ENCODE results near the gene ZFPM1.

ZFPM1 gene

GRCh38 chr16:88504489-88505404 lies 51.7 kb downstream of the ZFPM1 start:
- H3K9me3 ChIP-seq (ENCODE audit: control insufficient read depth, insufficient read depth, low read length), result no peaks in the 10 kb centered on the region
- H3K36me3 ChIP-seq (ENCODE audit: control insufficient read depth, insufficient read depth, low read length), result no peaks in the 10 kb centered on the region
- H3K9ac ChIP-seq (ENCODE audit: low read depth, low read length), result no peak overlapping the region
- no peak overlapping the region for H3K4me3 ChIP-seq (ENCODE audit: low read depth, low read length)
- H3K4me1 ChIP-seq (ENCODE audit: control insufficient read depth, insufficient read depth, low read length), result no peaks in the 10 kb centered on the region
- no peaks in the 10 kb centered on the region for H3K27me3 ChIP-seq (ENCODE audit: control insufficient read depth, insufficient read depth, low read length)

DNA sequence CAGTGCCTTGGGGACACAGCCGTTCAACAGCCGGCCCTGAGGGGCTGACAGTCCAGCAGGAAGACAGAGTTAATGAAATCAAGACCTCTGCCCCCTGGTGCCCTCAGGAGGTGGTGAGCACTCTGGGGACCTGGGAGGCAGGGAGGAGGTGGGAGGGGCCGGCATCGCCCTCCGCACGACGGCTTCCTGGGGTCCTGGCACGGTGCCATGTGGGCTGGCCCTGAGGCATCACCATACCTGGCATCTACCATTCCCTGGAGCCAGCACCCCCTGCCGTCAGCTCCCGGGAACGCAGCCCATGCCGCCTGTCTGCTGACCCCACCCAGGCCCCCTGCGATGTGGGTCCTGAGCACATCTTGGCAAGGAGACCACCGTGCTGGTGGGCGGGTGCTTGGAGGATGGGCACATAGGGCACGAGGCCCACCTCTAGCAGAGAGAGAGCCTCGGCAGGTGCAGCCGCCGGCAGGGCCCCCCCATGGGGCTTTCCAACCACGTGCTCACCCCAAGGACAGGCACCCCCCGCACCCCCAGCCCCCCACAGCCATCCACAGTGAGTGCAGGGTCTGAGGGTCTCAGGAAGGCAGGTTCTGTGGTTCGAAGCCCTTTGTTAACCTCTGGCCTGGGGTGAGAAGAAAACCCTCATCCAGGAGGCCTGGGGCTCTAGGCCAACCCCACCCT lies 52.5 kb downstream of the ZFPM1 start:
- no peaks in the 10 kb centered on the region for H3K4me1 ChIP-seq (ENCODE audit: control insufficient read depth, insufficient read depth, low read length)
- no peaks in the 10 kb centered on the region for H3K27me3 ChIP-seq (ENCODE audit: control insufficient read depth, insufficient read depth, low read length)
- no peaks in the 10 kb centered on the region for H3K9me3 ChIP-seq (ENCODE audit: control insufficient read depth, insufficient read depth, low read length)

DNA sequence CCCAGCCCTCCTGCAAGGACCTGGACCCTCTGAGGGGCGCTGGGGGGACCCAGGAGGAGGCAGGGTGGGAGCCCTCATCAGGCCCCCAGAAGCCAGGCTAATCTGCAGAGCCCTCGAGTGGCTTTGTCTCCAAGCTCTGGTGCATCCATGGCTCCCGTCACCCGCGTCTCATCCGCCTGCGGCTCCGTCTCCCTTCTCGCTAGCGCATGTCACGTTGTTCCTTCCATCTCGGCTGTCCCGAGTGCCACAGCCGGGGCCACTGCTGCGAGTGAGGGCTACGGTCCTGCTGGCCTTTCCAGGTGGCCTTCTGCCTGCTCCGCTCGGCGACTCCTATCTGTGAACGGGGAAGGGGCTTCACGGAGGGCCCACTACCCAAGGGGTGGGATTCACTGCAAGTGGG lies 53.6 kb downstream of the ZFPM1 start:
- Histone ChIP-seq H3K9ac (ENCODE audit: low read depth, low read length) (no peak overlapping the region), H3K9me3 (ENCODE audit: control insufficient read depth, insufficient read depth, low read length) (no peaks in the 10 kb centered on the region), H3K4me3 (ENCODE audit: low read depth, low read length) (no peak overlapping the region), H3K4me1 (ENCODE audit: control insufficient read depth, insufficient read depth, low read length) (no peaks in the 10 kb centered on the region), H3K27me3 (ENCODE audit: control insufficient read depth, insufficient read depth, low read length) (no peaks in the 10 kb centered on the region), H3K36me3 (ENCODE audit: control insufficient read depth, insufficient read depth, low read length) (no peaks in the 10 kb centered on the region)

More for the DNA sequence above, 52.5 kb downstream of the ZFPM1 start:
- Histone ChIP-seq H3K36me3 (ENCODE audit: control insufficient read depth, insufficient read depth, low read length) (no peaks in the 10 kb centered on the region), H3K9ac (ENCODE audit: low read depth, low read length) (no peak overlapping the region), H3K4me3 (ENCODE audit: low read depth, low read length) (no peak overlapping the region)

DNA sequence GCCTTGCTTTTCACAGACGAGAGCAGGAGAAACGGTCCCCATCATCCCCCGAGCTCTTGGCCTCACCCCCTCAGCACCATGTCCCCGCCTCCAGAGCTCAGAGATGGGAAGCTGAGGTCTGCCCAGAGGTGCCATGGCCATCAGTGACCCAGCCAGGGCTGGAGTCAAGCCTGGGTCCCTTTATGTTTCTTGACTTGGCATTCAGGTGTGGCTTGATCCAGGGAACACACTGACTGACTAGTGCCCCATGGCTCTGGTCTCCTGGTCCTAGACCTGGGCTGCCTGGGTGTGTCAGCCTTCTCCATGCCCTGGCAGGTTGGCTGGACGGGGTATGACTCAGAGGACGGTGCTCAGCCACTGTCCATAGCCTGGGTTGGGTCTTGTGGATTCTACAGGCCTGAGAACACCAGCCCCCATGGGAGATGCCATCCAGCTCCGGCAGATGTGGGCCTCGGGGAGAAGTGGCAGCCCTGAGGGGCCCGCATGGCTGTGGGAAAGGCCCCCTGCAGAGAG lies 54.2 kb downstream of the ZFPM1 start:
- H3K9me3 ChIP-seq (ENCODE audit: control insufficient read depth, insufficient read depth, low read length), result no peaks in the 10 kb centered on the region
- H3K36me3 ChIP-seq (ENCODE audit: control insufficient read depth, insufficient read depth, low read length), result no peaks in the 10 kb centered on the region
- H3K4me1 ChIP-seq (ENCODE audit: control insufficient read depth, insufficient read depth, low read length), result no peaks in the 10 kb centered on the region
- H3K27me3 ChIP-seq (ENCODE audit: control insufficient read depth, insufficient read depth, low read length), result no peaks in the 10 kb centered on the region
- H3K9ac ChIP-seq (ENCODE audit: low read depth, low read length), result no peak overlapping the region
- no peak overlapping the region for H3K4me3 ChIP-seq (ENCODE audit: low read depth, low read length)

GRCh38 chr16:88508376-88508867 lies 55.3 kb downstream of the ZFPM1 start:
- H3K9ac ChIP-seq (ENCODE audit: low read depth, low read length), result no peak overlapping the region

DNA sequence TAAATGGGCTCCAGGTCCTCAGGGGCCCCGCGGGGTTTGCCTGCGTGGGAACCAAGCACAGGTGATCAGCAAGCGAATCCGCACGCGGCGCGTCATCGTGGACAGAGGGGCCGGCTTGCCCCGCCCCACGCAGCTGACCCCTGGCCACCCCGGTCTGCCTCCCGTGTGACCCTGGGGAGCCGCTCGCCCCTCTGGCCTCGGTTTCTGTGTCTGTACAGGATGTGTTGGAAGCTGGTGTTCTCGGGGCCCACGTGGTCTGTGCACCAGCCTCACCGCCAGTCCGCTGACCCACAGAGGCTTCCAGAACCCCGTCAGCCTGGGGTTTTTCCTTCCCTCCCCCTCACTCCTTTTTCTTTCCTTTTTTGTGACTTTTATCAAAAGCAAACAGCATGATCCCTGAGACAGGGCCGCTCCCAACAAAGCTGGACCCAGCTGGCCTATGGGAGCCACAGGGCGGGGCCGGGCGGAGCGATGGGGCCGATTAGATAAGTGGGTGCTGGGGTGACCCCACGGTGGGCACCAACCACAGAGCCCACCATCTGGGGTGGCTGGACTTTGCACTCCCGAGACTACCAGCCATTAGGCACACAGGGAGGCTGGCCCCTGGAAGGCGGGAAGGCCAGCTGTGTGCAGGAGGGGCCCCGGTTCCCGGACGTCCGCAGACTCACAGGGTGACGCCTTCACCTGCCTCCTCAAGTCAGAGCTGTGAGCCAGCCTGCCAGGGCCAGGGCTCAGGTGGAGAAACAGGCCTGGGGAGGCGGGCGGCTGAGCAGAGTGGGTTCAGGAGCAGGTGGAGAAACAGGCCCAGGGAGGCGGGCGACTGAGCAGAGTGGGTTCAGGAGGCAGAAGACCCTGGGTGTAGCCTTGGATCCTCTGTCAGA lies 56.0 kb downstream of the ZFPM1 start:
- Histone ChIP-seq H3K36me3 (ENCODE audit: control insufficient read depth, insufficient read depth, low read length) (no peaks in the 10 kb centered on the region), H3K4me3 (ENCODE audit: low read depth, low read length) (no peak overlapping the region), H3K27me3 (ENCODE audit: control insufficient read depth, insufficient read depth, low read length) (no peaks in the 10 kb centered on the region), H3K9me3 (ENCODE audit: control insufficient read depth, insufficient read depth, low read length) (no peaks in the 10 kb centered on the region), H3K4me1 (ENCODE audit: control insufficient read depth, insufficient read depth, low read length) (no peaks in the 10 kb centered on the region), H3K9ac (ENCODE audit: low read depth, low read length) (no peak overlapping the region)

More at GRCh38 chr16:88508376-88508867, 55.3 kb downstream of the ZFPM1 start:
- Histone ChIP-seq H3K27me3 (ENCODE audit: control insufficient read depth, insufficient read depth, low read length) (no peaks in the 10 kb centered on the region), H3K9me3 (ENCODE audit: control insufficient read depth, insufficient read depth, low read length) (no peaks in the 10 kb centered on the region), H3K4me1 (ENCODE audit: control insufficient read depth, insufficient read depth, low read length) (no peaks in the 10 kb centered on the region), H3K4me3 (ENCODE audit: low read depth, low read length) (no peak overlapping the region), H3K36me3 (ENCODE audit: control insufficient read depth, insufficient read depth, low read length) (no peaks in the 10 kb centered on the region)

- Histone ChIP-seq H3K9me3 (ENCODE audit: control insufficient read depth, insufficient read depth, low read length) (no peaks in the 10 kb centered on the region), H3K9ac (ENCODE audit: low read depth, low read length) (no peak overlapping the region), H3K4me3 (ENCODE audit: low read depth, low read length) (no peak overlapping the region), H3K36me3 (ENCODE audit: control insufficient read depth, insufficient read depth, low read length) (no peaks in the 10 kb centered on the region), H3K27me3 (ENCODE audit: control insufficient read depth, insufficient read depth, low read length) (no peaks in the 10 kb centered on the region), H3K4me1 (ENCODE audit: control insufficient read depth, insufficient read depth, low read length) (no peaks in the 10 kb centered on the region)
Measured at GRCh38 chr16:88509749-88510069, 56.6 kb downstream of the ZFPM1 start.

DNA sequence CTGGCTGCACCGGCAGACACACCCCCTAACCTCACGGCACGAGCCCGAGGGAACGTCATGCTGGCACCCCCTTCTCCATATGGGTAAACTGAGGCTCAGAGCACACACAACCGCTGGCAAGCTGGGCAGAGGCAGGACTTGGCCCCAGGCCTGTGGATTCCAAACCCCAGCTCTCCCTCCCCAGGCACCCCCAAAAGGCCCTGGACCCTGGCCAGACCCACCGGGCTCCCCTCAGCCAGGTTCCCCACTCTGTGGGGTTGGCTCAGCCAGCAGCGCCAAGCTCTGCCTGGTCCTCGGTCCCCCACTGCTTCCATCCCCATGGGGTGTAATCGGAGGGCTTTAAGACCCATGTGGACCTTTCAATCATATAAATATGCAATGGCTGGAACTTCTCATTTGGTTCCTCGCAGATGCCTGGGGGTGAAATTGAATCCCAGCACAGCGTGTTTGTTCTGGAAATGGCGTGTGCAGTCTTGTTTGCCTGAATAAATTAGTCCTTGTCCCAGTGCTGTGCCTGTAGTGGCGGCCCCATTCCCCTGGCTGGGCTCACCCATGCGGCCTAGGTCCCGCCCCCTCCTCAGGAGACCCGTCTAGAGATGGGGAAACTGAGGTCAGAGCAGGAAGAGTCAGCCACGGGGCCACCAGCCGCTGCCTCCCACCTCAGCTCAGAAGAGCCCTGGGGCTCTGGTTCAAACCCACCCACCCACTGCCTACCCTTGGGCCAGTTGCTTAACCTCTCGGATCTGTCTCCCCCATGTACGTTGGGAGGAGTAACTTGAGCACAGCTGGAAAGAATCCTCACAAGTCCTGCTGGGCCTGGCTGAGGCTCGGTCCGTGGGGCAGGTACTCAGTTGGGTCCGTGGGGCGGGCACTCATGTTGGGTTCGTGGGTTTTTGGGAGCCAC lies 57.3 kb downstream of the ZFPM1 start:
- H3K36me3 ChIP-seq (ENCODE audit: control insufficient read depth, insufficient read depth, low read length), result no peaks in the 10 kb centered on the region
- no peak overlapping the region for H3K9ac ChIP-seq (ENCODE audit: low read depth, low read length)
- no peaks in the 10 kb centered on the region for H3K9me3 ChIP-seq (ENCODE audit: control insufficient read depth, insufficient read depth, low read length)
- H3K4me1 ChIP-seq (ENCODE audit: control insufficient read depth, insufficient read depth, low read length), result no peaks in the 10 kb centered on the region
- no peaks in the 10 kb centered on the region for H3K27me3 ChIP-seq (ENCODE audit: control insufficient read depth, insufficient read depth, low read length)
- H3K4me3 ChIP-seq (ENCODE audit: low read depth, low read length), result no peak overlapping the region

DNA sequence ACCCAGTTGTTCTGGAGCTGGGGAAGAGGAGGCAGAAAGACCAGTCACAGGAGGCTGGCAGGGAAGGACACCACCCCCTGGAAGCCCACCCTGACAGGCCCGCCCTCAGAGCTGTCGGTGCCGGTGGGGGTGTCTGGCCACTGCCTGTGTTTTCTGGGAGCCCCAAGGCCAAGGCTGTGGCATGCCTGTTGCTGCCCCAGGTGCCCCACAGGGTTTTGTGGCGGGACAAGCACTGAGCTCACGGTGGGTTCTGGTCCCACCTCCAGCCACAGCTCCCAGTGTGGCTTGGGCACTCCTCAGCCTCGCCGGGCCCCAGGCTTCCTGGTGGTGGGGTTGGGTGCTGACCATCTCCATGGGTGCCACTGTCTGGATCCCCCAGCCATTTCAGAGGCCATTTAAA lies 58.0 kb downstream of the ZFPM1 start:
- Histone ChIP-seq H3K9ac (ENCODE audit: low read depth, low read length) (no peak overlapping the region), H3K4me1 (ENCODE audit: control insufficient read depth, insufficient read depth, low read length) (no peaks in the 10 kb centered on the region), H3K36me3 (ENCODE audit: control insufficient read depth, insufficient read depth, low read length) (no peaks in the 10 kb centered on the region), H3K9me3 (ENCODE audit: control insufficient read depth, insufficient read depth, low read length) (no peaks in the 10 kb centered on the region), H3K4me3 (ENCODE audit: low read depth, low read length) (no peak overlapping the region), H3K27me3 (ENCODE audit: control insufficient read depth, insufficient read depth, low read length) (no peaks in the 10 kb centered on the region)

DNA sequence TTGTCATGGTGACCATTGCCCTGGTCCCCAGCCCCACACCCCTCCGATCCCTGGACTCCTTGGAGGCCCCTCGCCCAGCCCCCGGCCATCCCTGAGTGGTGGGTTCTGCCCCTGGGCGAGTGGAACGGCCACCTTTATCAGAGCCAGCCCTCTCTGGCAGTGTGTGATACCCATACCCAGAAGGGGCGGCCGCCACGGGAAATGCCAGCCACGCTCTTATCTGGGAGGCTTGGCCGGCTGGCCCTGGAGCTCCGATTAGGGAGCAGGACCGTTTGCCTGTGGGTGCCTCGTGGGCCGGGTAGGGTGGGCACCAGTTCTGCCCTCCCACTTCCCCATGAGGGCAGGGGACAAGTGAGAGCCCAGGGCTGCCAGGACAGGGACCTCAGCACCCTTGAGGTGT lies 58.8 kb downstream of the ZFPM1 start:
- Histone ChIP-seq H3K9me3 (ENCODE audit: control insufficient read depth, insufficient read depth, low read length) (no peaks in the 10 kb centered on the region), H3K4me3 (ENCODE audit: low read depth, low read length) (no peak overlapping the region), H3K4me1 (ENCODE audit: control insufficient read depth, insufficient read depth, low read length) (no peaks in the 10 kb centered on the region), H3K9ac (ENCODE audit: low read depth, low read length) (no peak overlapping the region), H3K27me3 (ENCODE audit: control insufficient read depth, insufficient read depth, low read length) (no peaks in the 10 kb centered on the region), H3K36me3 (ENCODE audit: control insufficient read depth, insufficient read depth, low read length) (no peaks in the 10 kb centered on the region)
